Measurements from ENCODE around the gene MYT1.

MYT1 gene

DNA sequence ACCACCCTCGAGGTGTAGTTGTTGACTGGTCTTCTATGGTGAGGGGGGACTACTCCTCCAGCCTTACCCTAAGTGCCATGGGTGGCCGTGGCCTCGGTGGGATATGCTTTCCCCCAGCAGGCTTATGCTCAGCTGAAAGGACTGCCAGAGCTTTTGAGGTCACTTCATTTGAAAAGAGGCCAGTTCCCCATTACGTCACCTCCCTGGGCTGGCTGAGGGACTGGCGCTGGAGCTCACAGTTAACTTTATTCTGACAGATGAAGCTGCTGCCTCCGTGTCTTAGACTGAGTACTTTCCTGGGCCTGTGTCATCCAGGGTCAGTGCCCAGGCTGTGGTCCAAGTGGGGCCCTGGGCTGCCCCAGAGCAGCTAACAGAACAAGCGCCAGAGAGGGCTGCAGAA is 48.5 kb downstream of the MYT1 start:
- DNase-seq (ENCODE audit: low read depth in 2 of 2): no peak

DNA sequence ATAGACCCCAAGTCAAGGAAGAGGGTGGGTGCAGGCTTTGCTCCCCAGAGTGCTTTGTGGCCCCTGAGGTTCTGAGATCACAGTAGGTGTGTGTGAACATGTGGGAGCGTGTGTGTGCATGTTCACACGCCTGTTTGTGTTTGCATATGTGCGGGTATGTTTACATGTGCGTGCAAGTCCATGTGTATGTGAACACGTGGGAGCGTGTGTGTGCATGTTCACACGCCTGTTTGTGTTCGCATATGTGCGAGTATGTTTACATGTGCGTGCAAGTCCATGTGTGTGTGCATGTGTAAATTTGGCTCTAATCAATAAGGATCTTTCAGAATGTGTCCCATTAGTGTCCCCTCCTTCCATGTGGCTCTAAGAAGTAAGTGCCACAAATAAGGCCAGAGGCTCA is 49.9 kb downstream of the MYT1 start:
- no peak for DNase-seq (ENCODE audit: low read depth in 2 of 2)

DNA sequence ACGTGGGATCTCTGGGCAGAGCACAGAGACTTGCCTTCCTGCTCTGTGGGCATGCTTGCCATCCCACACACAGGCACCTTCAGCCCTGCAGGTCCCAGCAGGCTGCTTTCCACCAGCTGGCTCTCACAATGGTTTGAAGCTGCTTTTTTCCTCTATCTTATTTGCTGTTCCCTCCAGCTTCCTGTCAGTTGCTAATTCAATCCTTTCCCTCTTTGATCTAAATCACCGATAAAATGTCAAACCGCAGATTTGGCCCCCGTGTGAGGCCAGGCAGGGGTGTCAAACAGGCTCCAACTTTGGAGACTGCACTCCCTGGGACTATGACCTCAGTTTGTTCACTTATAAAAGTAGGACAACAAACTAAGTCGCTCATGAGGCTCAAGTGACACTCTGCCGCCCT is 50.7 kb downstream of the MYT1 start:
- no peak for DNase-seq (ENCODE audit: low read depth in 2 of 2)

DNA sequence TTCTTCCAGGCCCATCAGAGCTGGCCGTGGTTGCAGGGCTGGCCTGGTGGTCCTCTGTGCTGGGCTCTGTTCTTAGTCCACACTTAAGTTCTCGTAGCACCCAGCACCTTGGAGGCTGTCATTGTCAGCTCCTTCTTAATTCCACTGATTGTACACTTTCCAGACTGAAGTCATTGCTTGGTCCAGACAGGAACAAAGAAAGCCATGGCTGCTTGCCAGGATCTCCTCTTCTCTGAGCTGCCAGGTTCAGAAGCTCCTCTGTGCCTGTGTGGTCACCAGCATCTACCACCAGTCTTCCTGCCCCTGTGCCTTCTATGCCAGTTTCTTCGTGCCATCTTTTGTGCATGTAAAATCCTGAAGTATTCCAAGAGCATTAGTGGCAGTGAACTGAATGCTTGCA is 51.8 kb downstream of the MYT1 start:
- no peak for DNase-seq (ENCODE audit: low read depth in 2 of 2)

DNA sequence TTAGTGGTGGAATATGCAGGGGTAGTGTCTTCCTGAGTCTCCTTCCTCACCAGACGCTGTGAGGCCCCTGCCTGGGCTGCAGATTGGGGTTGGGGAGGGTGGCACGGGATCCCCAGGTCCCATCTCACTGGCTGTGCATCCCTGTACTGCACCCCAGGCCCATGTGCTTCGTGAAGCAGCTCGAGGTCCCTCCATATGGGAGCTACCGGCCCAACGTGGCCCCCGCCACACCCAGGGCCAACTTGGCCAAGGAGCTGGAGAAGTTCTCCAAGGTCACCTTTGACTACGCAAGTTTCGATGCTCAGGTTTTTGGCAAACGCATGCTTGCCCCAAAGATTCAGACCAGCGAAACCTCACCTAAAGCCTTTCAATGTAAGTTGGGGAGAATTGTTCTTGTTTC is 52.7 kb downstream of the MYT1 start:
- no peak for DNase-seq (ENCODE audit: low read depth in 2 of 2)

DNA sequence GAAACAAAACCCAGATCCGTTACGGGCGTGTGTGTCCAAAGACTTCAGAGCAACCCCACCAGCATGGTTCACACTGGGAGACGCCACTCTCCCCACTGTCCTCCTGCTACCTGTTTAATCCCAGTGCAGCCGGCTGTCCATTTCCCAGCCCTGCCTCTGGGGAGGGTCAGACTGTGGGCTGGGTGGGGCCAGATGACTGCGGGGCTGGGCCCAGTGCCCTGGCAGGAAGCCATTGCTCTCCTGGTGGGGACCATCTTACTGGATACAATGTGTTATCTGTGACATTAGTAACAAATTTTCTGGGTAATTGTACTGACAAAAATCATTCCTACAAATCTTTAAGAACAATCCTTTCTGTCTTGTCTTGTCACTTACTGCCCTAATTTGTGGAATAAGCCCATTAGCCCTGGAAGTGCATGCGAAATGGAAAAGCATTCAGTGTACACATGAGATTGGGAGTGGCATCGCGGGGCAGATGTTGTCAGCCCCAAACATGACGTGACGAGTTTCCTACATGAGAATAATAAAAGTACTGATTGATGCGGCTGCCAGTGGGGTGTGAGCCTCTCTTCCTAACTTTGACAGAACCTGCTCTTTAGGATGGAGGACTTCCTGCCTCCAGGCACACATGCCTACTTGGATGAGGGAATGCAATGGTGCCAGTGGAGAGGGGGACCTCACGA is 53.4 kb downstream of the MYT1 start:
- no peak for DNase-seq (ENCODE audit: low read depth in 2 of 2)

DNA sequence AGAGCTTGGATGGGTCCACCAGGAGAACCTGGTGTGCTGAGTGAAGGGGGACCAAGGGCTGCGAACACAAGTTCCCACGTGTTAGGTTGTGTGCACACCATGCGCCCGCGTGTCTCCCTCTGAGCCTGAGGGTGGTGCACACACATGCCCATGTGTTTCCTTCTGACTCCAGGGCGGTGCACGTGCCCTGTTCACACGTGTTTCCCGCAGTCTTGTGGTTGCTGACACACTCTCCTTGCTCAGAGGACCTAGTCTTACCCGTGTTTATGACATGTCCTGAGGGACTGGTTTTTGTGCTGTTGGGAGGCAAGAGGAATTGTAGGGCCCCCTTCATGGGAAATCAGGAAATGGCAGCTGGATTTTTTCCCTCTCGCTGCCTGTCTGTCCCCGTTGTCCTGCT is 55.0 kb downstream of the MYT1 start:
- no peak for DNase-seq (ENCODE audit: low read depth in 2 of 2)

DNA sequence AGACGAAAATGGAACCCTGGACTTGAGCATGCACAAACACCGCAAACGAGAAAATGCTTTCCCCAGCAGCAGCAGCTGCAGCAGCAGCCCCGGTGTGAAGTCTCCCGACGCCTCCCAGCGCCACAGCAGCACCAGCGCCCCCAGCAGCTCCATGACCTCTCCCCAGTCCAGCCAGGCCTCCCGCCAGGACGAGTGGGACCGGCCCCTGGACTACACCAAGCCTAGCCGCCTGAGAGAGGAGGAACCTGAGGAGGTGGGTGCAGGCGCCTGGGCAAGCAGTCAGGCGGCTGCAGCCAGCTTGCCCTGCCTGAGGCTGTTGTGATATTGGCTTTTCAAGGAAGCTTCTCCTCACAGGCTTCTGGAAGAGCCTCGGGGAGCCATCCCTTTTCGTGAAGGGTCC is 55.5 kb downstream of the MYT1 start:
- no peak for DNase-seq (ENCODE audit: low read depth in 2 of 2)

DNA sequence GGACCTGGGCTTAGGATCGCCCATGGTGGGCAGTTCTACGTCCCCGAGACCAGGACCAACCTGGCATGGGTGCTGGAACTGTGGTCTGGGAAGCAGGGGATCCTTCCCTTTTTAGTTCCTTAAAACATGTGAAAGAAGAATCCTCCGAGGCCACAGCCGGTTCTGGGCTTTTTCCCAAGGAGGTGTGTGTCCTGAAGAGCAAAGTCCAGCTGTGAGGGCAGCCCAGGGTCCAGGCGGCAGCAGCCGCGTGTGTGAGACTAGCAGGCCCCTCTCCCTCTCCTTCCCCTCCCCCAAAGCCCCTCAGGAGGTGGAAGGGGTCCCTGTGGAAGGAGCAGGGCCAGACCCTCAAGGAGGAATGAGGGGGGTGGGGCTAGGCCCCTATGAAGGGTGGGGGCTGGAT is 56.2 kb downstream of the MYT1 start:
- no peak for DNase-seq (ENCODE audit: low read depth in 2 of 2)

DNA sequence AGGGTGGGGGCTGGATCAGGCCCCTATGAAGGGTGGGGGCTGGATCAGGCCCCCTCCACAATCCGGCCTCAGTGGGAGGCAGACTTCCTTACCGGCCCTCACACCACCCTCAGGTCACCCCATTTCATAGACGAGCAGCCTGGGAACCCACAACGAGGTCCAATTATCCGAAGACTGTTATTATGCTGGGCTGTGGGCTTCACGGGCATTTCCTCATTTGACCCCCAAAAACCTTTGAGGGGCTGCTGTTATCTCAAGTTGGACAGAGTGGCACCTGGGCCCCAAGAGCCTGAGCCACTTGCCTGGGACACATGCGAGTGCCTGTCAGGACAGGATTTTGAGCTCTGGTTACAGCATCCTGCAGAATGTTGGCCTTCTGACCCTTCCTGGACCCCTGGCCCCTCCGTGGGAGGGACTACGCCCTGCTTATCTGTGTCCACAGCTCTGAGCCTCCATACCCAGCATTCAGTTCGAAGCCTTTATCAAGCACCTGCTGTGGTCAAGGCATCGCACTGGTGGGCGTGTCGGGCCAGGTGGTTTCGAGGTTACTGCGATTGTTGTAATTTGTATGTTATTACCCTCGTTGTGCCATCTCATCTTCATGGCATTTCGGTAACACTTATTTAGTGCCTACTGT is 56.8 kb downstream of the MYT1 start:
- no peak for DNase-seq (ENCODE audit: low read depth in 2 of 2)

DNA sequence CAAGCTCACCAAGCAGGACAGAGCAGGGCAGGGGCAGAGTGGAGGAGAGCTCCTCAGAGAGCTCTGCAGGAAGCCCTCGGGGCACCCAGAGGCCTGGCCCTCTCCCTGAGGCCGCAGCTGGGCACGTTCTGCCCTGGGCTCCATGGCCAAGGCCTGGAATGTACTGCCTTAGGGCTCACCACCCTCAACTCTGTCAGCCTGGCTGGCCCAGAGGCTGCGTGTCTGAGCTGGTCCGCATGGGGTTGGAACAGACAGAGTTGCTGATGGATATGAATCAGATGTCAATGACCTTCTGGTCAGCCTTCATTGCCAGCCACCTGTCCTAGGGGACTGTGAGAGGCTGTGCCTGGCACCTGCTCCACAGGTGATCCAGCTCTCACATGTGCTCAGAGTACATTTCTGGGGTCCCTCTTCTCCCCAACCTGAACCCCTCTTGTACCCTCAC is 58.1 kb downstream of the MYT1 start:
- DNase-seq (ENCODE audit: low read depth in 2 of 2): no peak

DNA sequence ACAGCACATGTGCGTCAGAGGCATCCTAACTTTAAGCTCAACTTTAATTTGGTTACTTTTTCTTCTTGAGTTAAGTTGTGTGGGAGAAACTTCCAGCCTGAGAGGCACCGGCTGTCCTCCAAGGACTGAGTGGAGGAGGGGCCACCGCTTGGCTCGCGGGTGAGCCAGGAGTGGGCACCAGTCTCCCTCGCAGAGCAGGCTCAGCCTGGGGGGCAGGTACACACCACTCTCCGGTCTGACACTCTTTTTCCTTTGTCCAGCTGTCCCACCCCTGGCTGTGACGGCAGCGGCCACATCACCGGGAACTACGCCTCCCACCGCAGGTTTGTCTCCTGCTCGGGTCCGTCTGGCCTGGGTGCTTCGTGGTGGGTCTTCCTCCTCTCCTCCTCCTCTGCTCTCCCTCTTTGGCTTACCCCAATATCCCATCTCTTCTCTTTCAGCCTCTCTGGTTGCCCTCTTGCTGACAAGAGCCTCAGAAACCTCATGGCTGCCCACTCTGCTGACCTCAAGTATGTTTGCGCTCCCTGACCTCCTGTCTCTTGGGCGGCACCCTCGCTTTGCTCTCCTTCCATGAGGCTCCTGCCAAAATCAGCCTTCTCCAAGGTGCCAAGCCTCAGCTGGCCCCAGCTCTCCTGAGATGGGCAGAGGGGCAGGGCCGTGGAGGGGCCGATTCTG is 58.7 kb downstream of the MYT1 start:
- no peak for DNase-seq (ENCODE audit: low read depth in 2 of 2)

DNA sequence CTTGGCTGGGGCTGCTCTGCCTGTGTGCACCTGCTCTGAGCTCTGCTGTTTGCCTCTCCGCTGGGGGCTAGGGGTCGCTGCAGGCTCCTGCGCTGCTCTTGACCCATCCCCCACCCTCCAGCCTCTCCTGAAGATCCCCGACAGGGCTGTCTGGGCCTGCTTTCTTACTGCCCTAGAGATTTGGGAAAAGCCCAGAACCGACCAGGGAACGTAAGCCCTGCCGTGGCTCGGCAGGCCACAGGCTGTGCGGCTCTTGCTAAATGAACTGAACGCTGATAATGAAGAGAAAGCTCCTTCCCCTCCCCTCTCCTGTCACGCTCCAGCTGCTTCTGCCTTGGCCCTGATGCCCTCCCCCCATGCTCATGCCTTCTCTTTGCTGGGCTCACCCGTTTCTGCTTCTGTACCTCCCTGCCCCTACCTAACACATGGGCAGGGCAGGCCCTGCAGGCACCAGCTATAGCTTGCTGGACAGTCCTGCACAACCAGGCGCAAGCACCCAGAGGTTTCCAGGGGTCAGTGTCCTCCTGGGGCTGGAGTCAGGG is 59.3 kb downstream of the MYT1 start:
- DNase-seq (ENCODE audit: low read depth in 2 of 2): no peak

DNA sequence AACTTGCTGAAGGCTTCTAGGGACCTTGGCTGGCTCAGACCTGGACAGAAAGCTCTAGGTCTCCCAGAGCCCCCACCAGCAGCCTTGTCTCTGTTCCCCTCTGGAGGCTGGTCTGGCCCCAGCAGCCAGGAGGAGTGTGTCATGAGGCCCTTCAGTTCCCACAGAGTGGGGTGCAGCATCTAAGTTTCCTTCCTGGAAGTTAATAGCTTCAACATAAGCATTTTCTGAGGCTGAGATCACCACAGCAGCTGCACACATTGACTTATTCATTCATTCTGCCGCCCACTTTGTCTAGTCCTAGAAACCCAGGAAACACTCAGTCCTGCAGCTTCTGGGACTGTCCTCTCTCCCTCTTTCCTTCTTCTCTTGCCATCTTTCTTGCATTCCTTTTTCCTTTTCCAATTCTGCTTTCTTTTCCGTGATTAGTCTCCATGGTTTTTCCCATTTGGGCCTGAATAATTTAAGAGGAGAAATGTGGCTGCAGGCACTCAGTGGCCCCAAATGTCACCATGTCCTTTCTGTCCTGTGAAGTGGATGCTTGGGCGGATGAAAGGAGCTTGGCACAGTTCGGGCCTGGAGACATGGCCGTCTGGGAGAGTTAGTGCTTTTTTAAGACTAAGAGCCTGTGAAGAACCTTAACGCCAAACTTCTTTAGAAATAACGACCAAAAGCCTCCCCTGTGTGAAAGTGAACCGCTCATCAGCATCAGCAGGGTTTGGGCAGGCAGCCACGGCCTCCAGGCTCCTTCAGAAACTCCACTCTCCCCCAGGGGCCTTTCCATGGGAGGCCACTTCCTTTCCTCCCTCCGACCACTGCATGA is 60.3 kb downstream of the MYT1 start:
- DNase-seq (ENCODE audit: low read depth in 2 of 2): no peak

DNA sequence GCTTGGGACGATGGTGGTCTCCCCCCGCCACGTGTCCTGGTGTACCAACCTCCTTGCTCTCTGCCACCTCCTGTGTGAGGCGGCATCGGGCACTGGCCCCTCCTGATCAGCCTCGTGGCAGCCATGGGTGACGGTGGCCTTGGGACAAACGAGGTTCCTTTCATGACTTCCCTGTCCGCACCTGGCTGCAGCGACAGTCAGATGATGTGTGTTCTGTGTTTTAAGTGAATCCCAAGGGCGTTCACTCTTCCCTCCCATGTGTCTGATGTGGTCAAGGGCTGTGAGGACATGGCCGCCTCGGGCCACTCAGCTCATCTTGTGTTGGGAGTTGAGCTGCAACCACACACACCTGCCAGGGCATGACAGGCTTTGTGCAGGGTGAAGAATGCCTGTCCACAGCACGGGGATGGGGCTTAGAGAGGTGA is 60.9 kb downstream of the MYT1 start:
- no peak for DNase-seq (ENCODE audit: low read depth in 2 of 2)

DNA sequence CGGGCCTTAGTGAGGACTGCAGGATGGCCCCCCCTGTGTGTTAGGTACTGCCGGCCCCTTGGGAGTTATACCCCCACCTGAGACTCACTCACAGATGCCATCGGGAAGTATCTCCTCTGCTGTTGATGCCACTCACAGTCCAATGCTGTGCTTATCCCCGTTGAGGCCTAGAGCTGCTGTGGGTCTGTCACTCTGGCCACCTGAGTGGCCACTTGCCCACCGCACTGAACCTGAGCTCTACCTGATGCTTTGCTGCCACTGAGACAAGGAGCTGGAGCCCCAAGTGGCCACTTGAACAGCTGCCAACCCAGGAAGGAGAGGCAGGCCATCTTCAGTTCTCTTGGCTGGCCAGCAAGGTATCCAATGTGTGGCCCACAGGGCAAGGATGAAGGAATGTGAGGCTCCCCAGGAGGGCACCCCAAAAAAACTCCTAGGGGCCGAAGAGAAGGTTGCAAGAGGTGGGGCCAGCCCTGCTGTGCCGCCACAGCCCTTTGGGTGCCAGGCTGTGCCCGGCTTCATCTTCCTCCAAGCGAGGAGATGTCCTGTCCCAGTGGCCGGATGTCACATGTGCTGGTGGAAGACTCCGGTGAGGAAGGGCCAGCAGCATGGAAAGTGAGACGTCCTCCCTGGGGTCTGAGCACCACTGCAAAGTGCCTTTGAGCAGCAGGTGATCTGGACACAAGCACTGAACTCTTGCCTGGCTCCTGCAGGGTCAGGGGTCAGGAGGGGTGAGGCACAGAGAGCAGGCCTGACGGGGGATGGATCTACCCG is 61.8 kb downstream of the MYT1 start:
- DNase-seq (ENCODE audit: low read depth in 2 of 2): no peak

DNA sequence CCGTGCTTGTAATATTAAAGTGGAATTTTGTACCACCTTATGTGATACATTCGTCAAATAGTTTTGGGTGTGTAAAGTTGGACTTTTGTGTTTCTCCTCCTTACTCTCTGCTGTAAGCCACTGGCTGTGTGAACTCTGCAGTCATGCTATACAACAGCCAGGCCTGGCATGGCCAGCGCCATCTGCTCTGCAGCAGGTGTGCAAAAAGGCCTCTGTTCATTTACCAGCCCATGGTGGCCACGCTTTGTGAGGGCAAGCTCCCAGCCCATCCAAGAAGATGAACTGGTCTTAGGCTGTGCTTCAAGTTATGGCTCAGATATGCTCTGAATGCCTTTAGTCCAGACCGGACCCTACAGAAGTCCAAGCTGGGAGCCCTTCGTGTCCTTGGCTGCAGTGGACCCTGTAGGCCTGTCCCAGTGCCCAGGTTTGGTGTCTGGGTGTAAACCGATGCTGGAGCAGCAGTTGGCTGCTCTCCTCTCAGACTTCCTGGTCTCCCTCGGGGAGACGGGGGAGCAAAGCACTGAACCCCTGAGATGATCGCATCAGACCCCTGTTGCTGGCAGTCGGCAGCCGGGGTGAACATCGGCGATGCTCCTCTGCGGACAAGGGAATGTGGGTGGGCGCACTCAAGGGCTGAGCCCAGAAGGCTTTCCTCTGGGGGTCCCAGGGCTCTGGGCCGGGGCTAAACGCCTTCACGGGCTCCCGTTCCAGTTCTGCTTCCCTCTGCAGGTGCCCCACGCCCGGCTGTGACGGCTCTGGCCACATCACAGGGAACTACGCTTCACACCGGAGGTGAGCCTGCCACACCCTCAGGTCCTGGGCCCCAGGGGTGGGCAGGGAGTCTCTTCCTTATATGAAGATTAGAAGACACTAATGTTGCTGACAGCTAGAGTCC is 62.7 kb downstream of the MYT1 start:
- DNase-seq (ENCODE audit: low read depth in 2 of 2): no peak

DNA sequence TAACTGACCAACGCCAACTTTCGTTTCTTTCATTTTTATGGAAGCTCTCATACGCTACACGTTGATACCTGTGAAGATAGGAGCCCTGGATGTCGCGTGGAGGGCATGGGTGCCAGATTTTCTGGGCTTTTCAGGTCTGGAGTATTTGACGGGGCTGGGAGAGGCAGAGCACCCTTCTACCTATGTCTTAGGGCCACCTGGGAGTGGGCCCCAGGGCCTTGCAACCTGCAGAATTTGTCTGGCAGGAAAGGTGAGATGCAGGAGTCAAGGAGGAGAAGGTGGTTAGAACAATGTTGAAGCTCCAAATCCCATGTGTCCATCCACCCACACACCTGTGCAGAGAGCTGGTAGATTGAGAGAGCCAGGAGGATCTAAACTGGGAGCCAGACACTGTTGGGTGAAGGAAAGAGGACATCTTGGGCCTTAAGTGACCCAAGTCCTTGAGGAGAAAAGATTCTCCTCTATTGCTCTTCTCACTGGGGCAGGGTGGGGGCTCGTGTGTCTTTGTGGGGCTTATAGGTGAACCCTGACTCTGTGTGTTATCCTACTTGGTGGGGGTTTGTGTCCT is 63.9 kb downstream of the MYT1 start:
- DNase-seq (ENCODE audit: low read depth in 2 of 2): no peak

DNA sequence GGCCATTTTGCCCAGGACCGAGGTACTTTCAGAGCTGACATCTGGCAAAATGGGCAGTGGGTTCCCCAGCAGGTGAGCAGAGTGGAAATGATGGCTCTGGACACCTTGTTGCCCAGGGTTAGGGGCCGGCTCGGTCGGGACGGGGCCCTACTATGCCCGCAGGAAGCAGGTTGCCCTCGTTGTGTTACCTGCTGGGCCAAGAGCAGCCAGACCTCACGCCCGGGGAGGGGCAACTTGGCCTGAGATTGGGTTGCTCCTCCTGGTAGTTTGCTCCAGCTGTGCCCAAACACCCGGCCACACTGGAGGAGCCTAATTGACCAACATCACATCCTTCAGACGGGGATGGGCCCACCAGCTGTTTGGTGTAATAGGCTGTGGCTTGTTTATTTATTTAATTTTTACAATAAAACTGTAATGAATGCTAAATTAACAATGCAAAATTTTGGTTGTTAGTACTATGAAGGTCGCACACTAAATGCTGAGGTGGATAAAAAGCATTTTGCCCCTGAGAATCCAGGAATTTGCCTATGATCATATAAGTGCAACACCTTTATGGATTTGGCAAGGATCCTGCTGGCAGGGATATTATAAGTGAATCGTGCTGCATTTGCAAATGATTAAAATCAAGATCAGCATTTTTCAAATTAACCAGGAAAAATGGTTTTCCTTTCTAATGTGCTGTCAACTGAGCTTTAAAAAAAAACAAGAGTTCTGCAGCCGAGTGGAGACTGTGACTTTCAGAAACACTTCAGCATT is 64.7 kb downstream of the MYT1 start:
- no peak for DNase-seq (ENCODE audit: low read depth in 2 of 2)

Data from stimulated activated CD4-positive, alpha-beta T cell treated with anti-CD3 and anti-CD28 coated beads, Interleukin-1b, Interleukin-23, amount 100 ng/mL, for 1 hour (primary cell).